WTC11 (cell line): ENCODE measurements around the gene FBXL13. TPM values are rescaled to one million over a fixed set of nuclear protein-coding genes. Genes with fewer than 3 reads are reported as not detected.

ENCODE experiments used
- ATAC-seq: fragments of 200-7000 bp; cut with Tn5 transposase; 2 replicates; pipeline ENCODE4 v1.10.0; 2021; ENCODE audit warnings: mild to moderate bottlenecking, moderate library complexity
- CTCF ChIA-PET: fragments of 300-600 bp; sonication (Branson Sonifier 250); formaldehyde crosslinking; loops from one replicate; lab custom pipeline; 2021; ENCODE audit warnings: antibody characterized with exemption; lab: Charles Lee
- POLR2A ChIA-PET: fragments of 350-600 bp; sonication (Branson Sonifier 250); formaldehyde crosslinking; loops from one replicate; lab custom pipeline; 2021; ENCODE audit warnings: antibody characterized with exemption; lab: Charles Lee
- DNase-seq: peaks from one replicate; pipeline ENCODE4 v3.0.0; 2021; ENCODE audit warnings: low spot score
- H3K27ac Mint-ChIP-seq: 2 replicates; pipeline ENCODE4 v1.8.0; 2021; ENCODE audit warnings: mixed read lengths
- H3K27me3 Mint-ChIP-seq: 2 replicates; pipeline ENCODE4 v1.8.0; 2021; ENCODE audit warnings: low read depth, mild to moderate bottlenecking, moderate library complexity, mixed read lengths
- H3K36me3 Mint-ChIP-seq: 2 replicates; pipeline ENCODE4 v1.8.0; 2021; ENCODE audit warnings: mixed read lengths
- H3K4me1 Mint-ChIP-seq: 2 replicates; pipeline ENCODE4 v1.8.0; 2022; ENCODE audit warnings: mixed read lengths
- H3K4me3 Mint-ChIP-seq: 2 replicates; pipeline ENCODE4 v1.8.0; 2021; ENCODE audit warnings: mild to moderate bottlenecking, moderate library complexity, mixed read lengths
- H3K9me3 Mint-ChIP-seq: 2 replicates; pipeline ENCODE4 v1.8.0; 2021; ENCODE audit warnings: mixed read lengths
- AR ChIP-seq: fragments of 250-450 bp; sonication (Bioruptor Pico); IDR thresholded peaks from 2 replicates; pipeline ENCODE4 v1.9.0; 2021; ENCODE audit warnings: mild to moderate bottlenecking
- ATF6 ChIP-seq: sonication (generic); formaldehyde crosslinking; IDR thresholded peaks from 2 replicates; pipeline ENCODE4 v1.8.1; 2023; ENCODE audit warnings: mild to moderate bottlenecking, missing genetic modification reagents
- CBFB ChIP-seq: sonication (generic); formaldehyde crosslinking; IDR thresholded peaks from 2 replicates; pipeline ENCODE4 v1.8.1; 2022; ENCODE audit warnings: mild to moderate bottlenecking, low read depth, missing genetic modification reagents
- CDX4 ChIP-seq: fragments of 250-450 bp; sonication (Bioruptor Pico); IDR thresholded peaks from 2 replicates; pipeline ENCODE4 v1.9.0; 2021; ENCODE audit warnings: moderate library complexity, mild to moderate bottlenecking, inconsistent platforms, borderline replicate concordance
- E2F4 ChIP-seq: sonication (generic); formaldehyde crosslinking; IDR thresholded peaks from 2 replicates; pipeline ENCODE4 v1.8.1; 2022; ENCODE audit warnings: low read depth, mild to moderate bottlenecking, moderate library complexity, missing genetic modification reagents, borderline replicate concordance
- ELF4 ChIP-seq: sonication (generic); formaldehyde crosslinking; IDR thresholded peaks from 2 replicates; pipeline ENCODE4 v1.8.1; 2022; ENCODE audit warnings: low read depth, mild to moderate bottlenecking, moderate library complexity, missing genetic modification reagents
- FOXP4 ChIP-seq: sonication (generic); formaldehyde crosslinking; IDR thresholded peaks from 2 replicates; pipeline ENCODE4 v1.8.0; 2022; ENCODE audit warnings: mild to moderate bottlenecking, missing genetic modification reagents
- GRHL2 ChIP-seq: fragments of 250-450 bp; sonication (Bioruptor Pico); IDR thresholded peaks from 2 replicates; pipeline ENCODE4 v1.8.0; 2022; ENCODE audit warnings: mild to moderate bottlenecking, moderate library complexity; ENCODE audit not compliant: insufficient replicate concordance, severe bottlenecking
- GTF2I ChIP-seq: fragments of 250-450 bp; sonication (Bioruptor Pico); conservative IDR thresholded peaks from 2 replicates; pipeline ENCODE4 v1.4.0; 2021; ENCODE audit warnings: mild to moderate bottlenecking
- MYBL2 ChIP-seq: sonication (generic); formaldehyde crosslinking; IDR thresholded peaks from 2 replicates; pipeline ENCODE4 v1.8.1; 2023; ENCODE audit warnings: mild to moderate bottlenecking, moderate library complexity, missing genetic modification reagents
- NFE2L1 ChIP-seq: sonication (generic); formaldehyde crosslinking; IDR thresholded peaks from 2 replicates; pipeline ENCODE4 v1.8.1; 2023; ENCODE audit warnings: missing genetic modification reagents
- NR3C1 ChIP-seq: sonication (generic); formaldehyde crosslinking; conservative IDR thresholded peaks from 2 replicates; pipeline ENCODE4 v1.8.1; 2023; ENCODE audit warnings: low read depth, mild to moderate bottlenecking, missing genetic modification reagents
- PRRX2 ChIP-seq: fragments of 250-450 bp; sonication (Bioruptor Pico); IDR thresholded peaks from 2 replicates; pipeline ENCODE4 v1.8.0; 2021; ENCODE audit warnings: mild to moderate bottlenecking
- SP1 ChIP-seq: sonication (generic); formaldehyde crosslinking; conservative IDR thresholded peaks from 2 replicates; pipeline ENCODE4 v1.8.1; 2022; ENCODE audit warnings: missing genetic modification reagents
- TEAD1 ChIP-seq: sonication (generic); formaldehyde crosslinking; IDR thresholded peaks from 2 replicates; pipeline ENCODE4 v1.8.0; 2022; ENCODE audit warnings: mild to moderate bottlenecking, missing genetic modification reagents
- USF2 ChIP-seq: sonication (generic); formaldehyde crosslinking; IDR thresholded peaks from 2 replicates; pipeline ENCODE4 v1.8.1; 2023; ENCODE audit warnings: mild to moderate bottlenecking, missing genetic modification reagents, moderate library complexity
- ZBTB21 ChIP-seq: sonication (generic); formaldehyde crosslinking; IDR thresholded peaks from 2 replicates; pipeline ENCODE4 v1.8.1; 2023; ENCODE audit warnings: mild to moderate bottlenecking, missing genetic modification reagents, borderline replicate concordance
- ZMAT4 ChIP-seq: fragments of 250-450 bp; sonication (Bioruptor Pico); IDR thresholded peaks from 2 replicates; pipeline ENCODE4 v1.9.0; 2021; ENCODE audit warnings: mild to moderate bottlenecking
- ZNF138 ChIP-seq: sonication (generic); formaldehyde crosslinking; conservative IDR thresholded peaks from 2 replicates; pipeline ENCODE4 v1.8.1; 2022; ENCODE audit warnings: mild to moderate bottlenecking, moderate library complexity, missing genetic modification reagents
- ZNF263 ChIP-seq: sonication (generic); formaldehyde crosslinking; IDR thresholded peaks from 2 replicates; pipeline ENCODE4 v1.8.1; 2022; ENCODE audit warnings: low read depth, mild to moderate bottlenecking, moderate library complexity, missing genetic modification reagents
- ZNF317 ChIP-seq: sonication (generic); formaldehyde crosslinking; IDR thresholded peaks from 2 replicates; pipeline ENCODE4 v1.8.1; 2023; ENCODE audit warnings: low read depth, mild to moderate bottlenecking, moderate library complexity, missing genetic modification reagents, borderline replicate concordance
- ZNF671 ChIP-seq: fragments of 250-450 bp; sonication (Bioruptor Pico); IDR thresholded peaks from 2 replicates; pipeline ENCODE4 v1.8.0; 2021; ENCODE audit warnings: mild to moderate bottlenecking
- total RNA-seq: library from RNA; stranded (reverse); gene quantifications from 3 replicates; pipeline ENCODE4 v1.2.3, GENCODE V29; 2021

FBXL13 gene
- total RNA-seq, 1 experiment from 2014 or later: 1.7 TPM

GRCh38 chr7:103116991-103117390 is 42.4 kb upstream of the FBXL13 start (continued):
- TF ChIP-seq PRRX2 (CRISPR knock-in tag) (no peak), USF2 (CRISPR knock-in tag) (no peak), ELF4 (CRISPR knock-in tag) (no peak), NR3C1 (CRISPR knock-in tag) (no peak), CBFB (no peak), SP1 (CRISPR knock-in tag) (no peak)
- TF ChIP-seq, all 79 proteins: peak for 0

- TF ChIP-seq MYBL2 (no peak), ATF6 (CRISPR knock-in tag) (no peak), GRHL2 (no peak), AR (CRISPR knock-in tag) (no peak), ZNF671 (no peak), E2F4 (CRISPR knock-in tag) (no peak), GTF2I (no peak), ZBTB21 (CRISPR knock-in tag) (no peak), ZMAT4 (CRISPR knock-in tag) (no peak)
- TF ChIP-seq, all 79 proteins: peak for 0
- H3K27me3 Mint-ChIP-seq: no peaks in the 10 kb centered on the region
- H3K36me3 Mint-ChIP-seq: peaks cover 19% of the 10 kb centered on the region
- ATAC-seq (no peak), DNase-seq (no peak)
- ChIA-PET CTCF (no interaction called here), POLR2A (no interaction called here)
- H3K4me1 Mint-ChIP-seq: no peaks in the 10 kb centered on the region
- 0 out of 2 replicates have a peak, but pooled peaks cover 3% of the 10 kb centered on the region for H3K9me3 Mint-ChIP-seq
- H3K4me3 Mint-ChIP-seq: no peak overlapping the region
- no peak overlapping the region for H3K27ac Mint-ChIP-seq
These were observed 41.9 kb upstream of the FBXL13 start for GRCh38 chr7:103116511-103116910.

- Mint-ChIP-seq H3K4me1 (no peaks in the 10 kb centered on the region), H3K36me3 (peaks cover 23% of the 10 kb centered on the region), H3K27ac (no peak overlapping the region), H3K4me3 (no peak overlapping the region), H3K27me3 (no peaks in the 10 kb centered on the region), H3K9me3 (0 out of 2 replicates have a peak, but pooled peaks cover 6% of the 10 kb centered on the region)
- ChIA-PET CTCF (no interaction called here), POLR2A (interaction anchor here (0.6 kb wide), 1 partner anchor 9 kb away, joined by 5 read pairs; no protein-coding TSS in a partner anchor)
- DNase-seq (no peak), ATAC-seq (no peak)
- TF ChIP-seq E2F4 (CRISPR knock-in tag): no peak
- TF ChIP-seq TEAD1: no peak
- no peak for TF ChIP-seq CDX4
- no peak for TF ChIP-seq ZNF138 (CRISPR knock-in tag)
- TF ChIP-seq FOXP4 (CRISPR knock-in tag): no peak
- no peak for TF ChIP-seq ZNF263 (CRISPR knock-in tag)
- no peak for TF ChIP-seq NFE2L1 (CRISPR knock-in tag)
- TF ChIP-seq PRRX2 (CRISPR knock-in tag): no peak
- no peak for TF ChIP-seq ZNF317 (CRISPR knock-in tag)
These were observed 41.2 kb upstream of the FBXL13 start for GRCh38 chr7:103115771-103116170.
